PC-3 (cell line): ENCODE measurements around the gene PRKN.
"Not testable (repeated sequence)": the region's sequence is repeated elsewhere in the genome, so short reads cannot be mapped to it uniquely, and the experiment has no call there.

ENCODE experiments used
- CTCF ChIP-seq: fragments of 300-600 bp; sonication (generic); conservative IDR thresholded peaks from 2 replicates; pipeline ENCODE4 v1.5.1; 2017; ENCODE audit warnings: antibody characterized with exemption, low read depth, mild to moderate bottlenecking, low read length
- EZH2 ChIP-seq: fragments of 300-600 bp; sonication (generic); IDR thresholded peaks from one replicate; pipeline ENCODE4 v1.6.1; 2017; ENCODE audit warnings: antibody characterized with exemption, mild to moderate bottlenecking, low read length; ENCODE audit not compliant: unreplicated experiment
- EZH2phosphoT487 ChIP-seq: fragments of 300-600 bp; sonication (generic); IDR thresholded peaks from 2 replicates; pipeline ENCODE4 v1.6.1; 2018; ENCODE audit warnings: mild to moderate bottlenecking, antibody characterized with exemption, low read length, borderline replicate concordance

DNA sequence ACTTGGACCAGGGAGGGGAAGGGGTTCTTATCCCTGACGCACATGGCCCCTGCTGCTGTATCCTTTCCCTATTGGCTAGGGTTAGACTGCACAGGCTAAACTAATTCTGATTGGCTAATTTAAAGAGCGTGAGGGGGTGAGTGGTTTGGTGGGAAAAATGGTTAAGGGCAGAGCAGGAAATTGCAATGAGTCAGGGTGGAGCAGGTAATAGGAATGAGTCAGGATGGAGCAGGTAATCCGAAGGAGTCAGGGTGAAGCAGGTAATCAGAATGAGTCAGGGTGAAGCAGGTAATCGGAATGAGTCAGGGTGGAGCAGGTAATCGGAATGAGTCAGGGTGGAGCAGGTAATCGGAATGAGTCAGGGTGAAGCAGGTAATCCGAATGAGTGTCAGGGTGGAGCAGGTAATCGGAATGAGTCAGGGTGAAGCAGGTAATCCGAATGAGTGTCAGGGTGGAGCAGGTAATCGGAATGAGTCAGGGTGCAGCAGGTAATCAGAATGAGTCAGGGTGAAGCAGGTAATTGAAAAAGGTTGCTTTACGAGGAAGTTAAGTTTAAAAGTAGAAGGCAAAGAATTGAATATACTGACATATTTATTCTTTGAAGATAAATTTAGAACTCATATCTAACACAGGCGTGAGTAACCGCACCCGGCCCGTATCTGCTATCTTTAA, 1412.2 kb downstream of the PRKN start:
- TF ChIP-seq CTCF, EZH2, EZH2phosphoT487: not testable (repeated sequence)
